ENCODE measurements around the gene HSF2BP.
"Not testable (repeated sequence)": the region's sequence is repeated elsewhere in the genome, so short reads cannot be mapped to it uniquely, and the experiment has no call there.

Gene HSF2BP

GRCh38 chr21:43513023-43513422 lies 146.3 kb downstream of the HSF2BP start:
- DNase-seq, result not testable (repeated sequence)

- DNase-seq, result not testable (repeated sequence)
These were observed 148.1 kb downstream of the HSF2BP start for GRCh38 chr21:43511209-43511608.

- not testable (repeated sequence) for DNase-seq
These were observed 148.6 kb downstream of the HSF2BP start for GRCh38 chr21:43510669-43511068.

DNA sequence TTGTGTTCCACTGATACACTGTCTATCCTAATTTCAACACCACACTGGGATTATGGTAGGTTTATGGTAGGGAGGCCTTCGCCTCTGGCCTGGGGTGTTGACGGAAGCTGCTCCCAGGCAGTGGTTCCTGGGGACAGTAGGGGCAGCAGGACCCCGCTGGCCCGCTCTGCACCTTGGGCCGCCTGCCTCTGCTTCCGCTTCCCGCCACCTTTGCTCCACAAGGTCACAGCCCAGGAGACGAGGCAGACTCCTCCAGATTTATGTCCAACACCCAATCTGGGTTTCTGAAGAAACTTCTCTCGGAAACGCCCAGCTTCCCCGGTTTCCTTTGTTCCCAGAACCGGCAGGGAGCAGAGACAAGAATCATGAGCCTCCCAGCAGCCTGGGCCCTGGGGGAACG lies 155.4 kb downstream of the HSF2BP start:
- not testable (repeated sequence) for DNase-seq

- not testable (repeated sequence) for DNase-seq
These were observed 156.1 kb downstream of the HSF2BP start for GRCh38 chr21:43503075-43503750.

DNA sequence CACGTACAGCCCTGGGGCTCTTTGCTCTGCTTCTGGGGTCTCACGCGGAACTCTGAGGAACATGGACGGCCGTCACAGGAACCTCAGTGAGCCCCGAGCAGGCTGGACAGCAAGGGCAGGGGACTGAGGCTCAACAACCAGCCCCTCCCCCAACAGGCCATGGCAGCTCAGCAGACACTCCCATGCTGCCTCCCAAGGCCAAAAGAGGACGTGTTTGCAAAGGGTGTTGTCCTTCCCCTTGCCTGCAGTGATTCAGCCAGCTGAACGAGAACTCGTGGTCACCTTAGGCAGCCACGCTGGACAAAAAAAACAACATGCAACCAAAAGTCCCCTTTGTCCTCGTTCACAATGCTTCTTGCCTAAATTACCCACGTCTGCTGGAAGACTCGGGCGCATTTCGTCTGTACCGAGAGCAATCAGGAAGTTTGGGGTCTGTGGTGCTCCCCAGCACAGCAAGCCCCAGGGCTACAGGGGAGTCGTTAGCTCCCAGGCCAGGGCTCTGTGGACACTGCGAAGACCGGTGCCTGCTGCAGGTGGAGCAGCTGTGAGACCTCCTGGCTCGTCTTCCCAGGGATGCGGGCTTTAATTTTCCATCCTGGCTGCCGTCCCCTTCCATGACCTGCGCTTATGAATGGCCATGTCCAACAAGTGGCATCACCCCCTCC lies 156.7 kb downstream of the HSF2BP start:
- not testable (repeated sequence) for DNase-seq

DNA sequence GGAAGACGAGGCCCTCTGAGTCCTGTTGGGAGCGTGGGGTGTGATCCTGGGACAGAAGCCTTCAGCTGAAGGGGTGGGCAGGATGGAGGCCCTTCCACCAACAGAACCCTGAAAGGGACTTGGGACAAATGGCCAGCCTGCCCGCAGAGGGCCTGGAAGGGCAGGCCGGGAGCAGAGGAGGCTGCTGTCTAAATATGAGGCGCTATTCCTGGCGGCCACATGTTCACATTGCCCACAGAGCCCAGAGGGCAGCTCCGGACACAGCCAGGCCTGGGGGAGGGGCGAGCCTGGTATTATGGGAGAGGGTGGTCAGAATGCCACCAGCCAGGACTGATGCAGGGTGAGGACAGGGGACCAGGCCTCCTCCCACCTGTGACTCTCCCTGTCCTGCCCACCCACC lies 160.4 kb downstream of the HSF2BP start:
- DNase-seq, result not testable (repeated sequence)

DNA sequence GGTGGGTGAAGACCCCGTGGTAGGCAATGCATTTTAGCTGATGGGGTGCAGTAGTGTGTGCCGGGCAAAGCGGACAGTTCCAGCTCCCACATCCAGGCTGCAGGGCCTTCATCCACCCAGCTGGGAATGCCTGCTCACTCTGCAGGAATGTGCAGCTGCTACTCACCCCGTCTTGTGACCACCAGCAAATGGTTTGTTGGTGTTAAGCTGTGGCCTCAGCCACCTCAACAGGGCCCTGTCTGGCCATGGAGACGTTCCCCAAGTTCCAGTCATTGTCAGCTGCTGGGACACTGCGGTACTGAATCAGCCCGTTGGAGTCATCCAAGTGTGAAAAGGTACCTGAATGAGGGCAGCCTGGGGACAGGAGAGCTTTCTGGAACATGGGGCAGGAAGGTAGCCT lies 161.2 kb downstream of the HSF2BP start:
- not testable (repeated sequence) for DNase-seq

GRCh38 chr21:43494279-43495012 lies 164.8 kb downstream of the HSF2BP start:
- DNase-seq, result not testable (repeated sequence)

DNA sequence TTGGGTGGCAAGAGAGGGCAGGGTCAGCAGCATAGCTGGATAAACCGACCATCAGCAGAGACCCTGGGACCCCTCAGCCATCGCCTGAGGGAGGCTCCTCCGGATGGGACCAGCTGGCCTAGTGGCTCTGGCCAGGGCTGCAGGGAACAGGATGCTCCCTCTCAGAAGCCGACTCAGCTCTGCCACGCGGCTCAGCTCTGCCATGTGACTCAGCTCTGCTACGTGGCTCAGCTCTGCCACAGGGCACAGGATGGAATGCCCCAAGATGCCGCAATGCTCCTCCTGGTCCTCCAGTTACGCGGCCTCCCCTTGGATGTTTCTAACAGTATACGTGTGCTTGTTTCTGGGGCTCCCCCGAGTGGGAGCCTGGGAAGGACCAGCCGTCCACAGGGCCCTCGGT lies 165.8 kb downstream of the HSF2BP start:
- DNase-seq, result not testable (repeated sequence)

- not testable (repeated sequence) for DNase-seq
These were observed 171.1 kb downstream of the HSF2BP start for GRCh38 chr21:43488235-43488634.

GRCh38 chr21:43486051-43486450 lies 173.2 kb downstream of the HSF2BP start:
- DNase-seq, result not testable (repeated sequence)

GRCh38 chr21:43485016-43485415 lies 174.3 kb downstream of the HSF2BP start:
- not testable (repeated sequence) for DNase-seq

GRCh38 chr21:43479197-43479596 lies 180.1 kb downstream of the HSF2BP start:
- not testable (repeated sequence) for DNase-seq
